Stimulated activated CD8-positive, alpha-beta memory T cell treated with anti-CD3 and anti-CD28 coated beads, Interleukin-4, amount 100 ng/mL, for 4 hours (primary cell): Measurements from ENCODE around the gene SYCE3.

Experiments used
- DNase-seq, 2 donors: peaks; one replicate each; pipeline ENCODE4 v3.0.0-alpha.2; 2020; ENCODE audit warnings: low read depth in 2 of 2, low spot score in 1 of 2

Gene SYCE3

DNA sequence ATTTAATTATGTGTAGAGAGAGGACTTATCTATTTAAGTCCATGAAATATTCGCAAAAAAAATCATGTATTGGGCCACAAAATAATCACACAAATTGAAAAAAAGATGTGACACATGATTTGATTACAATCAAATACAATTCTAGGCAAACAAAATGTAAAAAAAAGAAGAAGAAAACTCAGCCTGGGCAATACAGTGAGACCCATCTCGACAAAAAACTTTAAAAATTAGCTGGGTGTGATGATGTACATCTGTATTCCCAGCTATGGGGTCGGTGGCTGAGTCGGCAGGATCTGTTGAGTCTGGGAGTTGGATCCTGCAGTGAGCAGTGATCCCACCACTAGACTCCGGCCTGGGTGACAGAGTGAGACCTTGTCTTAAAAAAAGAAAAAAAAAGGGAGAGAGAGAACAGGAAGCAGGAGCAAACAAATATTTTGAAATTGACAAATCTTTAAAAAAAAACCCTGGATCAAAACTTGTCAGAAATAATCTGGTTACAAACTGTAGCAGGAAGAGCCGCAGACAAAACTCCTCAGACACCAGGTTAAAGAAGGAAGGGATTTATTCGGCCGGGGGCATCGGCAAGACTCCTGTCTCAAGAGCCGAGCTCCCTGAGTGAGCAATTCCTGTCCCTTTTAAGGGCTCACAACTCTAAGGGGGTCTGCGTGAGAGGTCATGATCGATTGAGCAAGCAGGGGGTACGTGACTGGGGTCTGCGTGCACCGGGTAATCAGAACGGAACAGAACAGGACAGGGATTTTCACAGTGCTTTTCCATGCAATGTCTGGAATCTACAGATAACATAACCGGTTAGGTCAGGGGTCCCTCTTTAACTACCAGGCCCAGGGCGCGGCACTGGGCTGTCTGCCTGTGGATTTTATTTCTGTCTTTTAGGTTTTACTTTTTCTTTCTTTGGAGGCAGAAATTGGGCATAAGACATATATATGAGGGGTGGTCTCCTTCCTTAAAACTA lies 29.6 kb downstream of the SYCE3 start:
- no peak for DNase-seq

DNA sequence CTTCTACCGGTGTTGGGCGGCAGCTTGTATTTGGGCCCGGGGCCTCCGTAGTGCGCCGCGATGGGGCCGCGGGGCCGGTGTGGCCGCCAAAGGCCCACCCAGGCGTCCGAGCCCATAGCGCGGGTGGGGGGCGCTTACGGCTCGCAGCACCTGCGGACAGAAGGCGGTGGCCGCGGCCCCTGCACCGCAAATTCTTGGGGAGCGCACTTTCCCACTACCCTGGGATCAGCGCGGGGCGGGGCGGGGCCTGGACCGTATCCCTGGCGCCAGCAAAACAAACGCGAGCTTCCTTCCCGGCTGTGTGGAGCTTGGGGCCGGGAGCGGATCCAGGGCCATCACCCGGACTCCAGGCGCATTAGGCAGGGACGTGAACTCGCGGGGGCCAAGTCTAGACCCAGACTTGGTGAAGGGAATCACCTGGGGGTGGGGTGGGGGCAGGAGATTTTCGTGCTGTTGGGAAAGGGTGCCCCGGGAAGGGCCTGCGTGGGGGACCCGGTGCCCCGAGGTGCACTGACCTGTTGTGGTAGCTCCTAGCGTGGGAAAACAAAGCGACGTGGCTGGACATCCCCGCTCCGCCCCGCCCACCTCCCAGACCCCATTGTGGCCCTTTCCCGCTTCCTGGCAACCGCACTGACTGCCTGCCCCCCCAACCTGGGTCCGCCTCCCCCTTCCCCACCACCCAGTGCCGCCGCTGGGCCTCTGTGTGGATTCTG lies 30.6 kb downstream of the SYCE3 start:
- no peak for DNase-seq

DNA sequence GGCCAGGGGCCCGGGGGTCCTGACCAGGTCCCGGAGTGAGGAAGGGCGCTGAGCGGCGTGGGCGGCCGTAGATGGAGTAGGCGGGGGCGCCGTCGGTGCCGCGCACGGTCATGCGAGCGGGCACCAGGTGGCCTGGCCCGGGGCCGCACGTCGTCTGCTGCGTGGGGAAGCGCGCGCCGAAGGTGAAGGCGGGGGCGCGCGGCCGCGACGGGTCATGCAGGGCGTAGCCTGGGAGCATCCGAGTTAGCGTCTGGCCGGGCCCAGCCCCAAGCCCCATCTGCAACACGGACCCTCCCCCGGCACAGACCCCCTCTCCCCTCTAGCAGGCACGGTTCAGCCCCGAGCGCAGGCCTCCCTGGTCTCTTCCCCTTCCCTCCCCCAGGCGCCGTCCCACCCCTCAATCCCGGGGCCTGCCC lies 31.2 kb downstream of the SYCE3 start:
- DNase-seq, result peak in 1 of 2 donors; percentile 43

DNA sequence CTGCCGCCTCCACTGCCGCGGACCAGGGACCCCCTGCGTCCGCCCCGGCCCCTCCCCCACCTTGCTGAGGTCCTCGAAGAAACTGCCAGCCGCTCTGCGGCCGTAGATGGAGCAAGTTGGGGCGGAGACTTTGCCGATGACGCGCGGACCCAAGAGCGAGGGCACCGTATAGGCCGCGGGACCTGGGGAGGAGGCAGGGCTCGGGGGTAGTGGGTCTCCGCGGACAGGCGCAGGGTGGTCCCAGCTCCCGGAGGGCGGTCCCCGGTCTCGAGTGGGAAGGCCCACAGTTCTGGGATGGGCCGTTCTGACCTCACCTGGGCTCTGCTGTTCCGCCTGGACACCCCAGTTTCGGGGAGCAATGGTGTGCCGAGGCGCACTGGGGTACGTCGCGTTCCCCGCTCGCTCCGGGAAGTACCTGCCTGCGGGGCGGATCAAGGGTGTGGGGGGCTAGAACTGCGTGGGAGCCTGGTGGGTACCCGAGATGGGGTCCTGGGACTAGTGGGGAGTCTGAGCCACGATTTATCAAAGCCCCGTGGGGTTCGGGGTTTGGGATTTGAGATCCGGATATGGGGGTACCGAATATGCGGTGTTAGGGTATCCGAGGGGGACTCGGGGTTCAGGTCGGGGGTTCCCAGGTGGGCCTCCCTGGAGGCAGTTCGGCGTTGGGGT lies 31.7 kb downstream of the SYCE3 start:
- peak in 1 of 2 donors; percentile 73 for DNase-seq

DNA sequence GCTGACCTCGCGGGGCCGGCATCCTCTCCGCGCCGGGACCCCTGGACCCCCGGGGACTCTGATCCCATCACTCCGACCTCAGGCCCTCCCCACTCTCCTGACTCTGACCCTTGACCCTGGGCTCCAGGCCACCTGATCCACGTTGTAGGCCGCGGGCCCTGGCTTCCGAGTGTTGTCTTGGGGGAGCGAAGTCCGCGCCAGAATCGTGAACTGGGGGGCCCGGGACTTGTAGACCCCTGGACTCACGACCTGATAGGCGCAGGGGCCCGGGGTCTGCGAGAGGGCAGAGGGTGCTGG lies 32.2 kb downstream of the SYCE3 start:
- no peak for DNase-seq

DNA sequence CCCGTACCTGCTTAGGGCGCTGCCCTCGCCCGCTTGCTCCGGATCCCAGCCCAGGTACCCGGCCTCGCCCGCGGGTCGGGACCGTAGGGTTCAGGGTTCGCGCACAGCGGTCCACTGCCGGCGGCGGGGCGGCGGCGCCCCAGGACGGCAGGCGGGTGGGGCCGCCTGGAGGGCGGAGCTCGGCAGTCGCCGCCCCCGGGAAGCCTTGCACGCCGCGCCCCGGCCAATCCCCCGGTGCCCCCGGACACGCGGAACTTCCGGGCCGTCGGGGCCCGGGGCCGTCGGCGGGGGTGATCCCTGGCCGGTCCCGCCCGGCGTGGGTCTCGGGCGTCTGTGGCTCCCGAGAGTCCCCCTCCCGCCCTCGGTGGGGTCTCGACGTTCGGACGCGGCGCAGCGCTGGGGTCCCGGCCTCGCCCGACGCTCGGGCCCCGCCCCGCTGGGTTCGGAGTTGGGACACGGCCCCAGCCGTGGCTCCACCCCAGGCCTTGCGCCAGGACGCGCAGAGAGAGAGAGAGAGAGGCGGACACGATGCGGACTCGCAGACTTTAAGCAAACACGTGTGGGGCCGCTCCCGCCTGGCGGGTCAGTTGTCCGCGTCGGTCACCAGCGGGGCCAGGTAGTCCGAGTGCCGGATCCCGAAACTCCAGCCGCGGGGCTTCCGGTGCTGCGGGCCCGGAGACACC lies 32.7 kb downstream of the SYCE3 start, which contains the start of gene TYMP:
Gene TYMP (minus strand): TSS at position 116 of the 683 bp plus-strand sequence. CDS start 303 bp downstream, outside the sequence.
- peak in 1 of 2 donors; percentile 36 for DNase-seq

DNA sequence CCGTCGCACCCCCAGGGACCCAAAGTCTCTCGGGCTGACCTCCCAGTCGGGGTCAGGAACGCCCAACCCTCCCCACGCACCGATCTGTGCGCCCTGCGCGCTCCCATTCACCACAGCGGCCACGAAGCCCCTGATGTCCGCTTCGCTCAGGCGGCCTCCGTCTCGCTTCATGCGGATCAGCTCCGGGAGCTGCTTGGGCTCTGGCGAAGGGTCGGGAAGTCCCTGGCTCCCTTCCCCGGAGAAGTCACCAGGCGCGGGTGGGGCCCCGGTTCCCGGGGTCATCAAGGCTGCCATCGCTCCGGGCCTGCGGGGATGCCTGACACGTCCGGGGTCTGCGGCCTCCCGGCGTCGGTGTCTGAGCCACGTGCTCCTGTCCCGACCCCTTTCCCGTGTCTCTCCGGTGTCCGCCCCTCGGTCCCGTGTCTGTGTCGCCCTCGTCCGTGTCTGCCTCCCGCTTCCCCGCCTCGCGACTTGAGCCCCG lies 33.3 kb downstream of the SYCE3 start:
- DNase-seq, result no peak

DNA sequence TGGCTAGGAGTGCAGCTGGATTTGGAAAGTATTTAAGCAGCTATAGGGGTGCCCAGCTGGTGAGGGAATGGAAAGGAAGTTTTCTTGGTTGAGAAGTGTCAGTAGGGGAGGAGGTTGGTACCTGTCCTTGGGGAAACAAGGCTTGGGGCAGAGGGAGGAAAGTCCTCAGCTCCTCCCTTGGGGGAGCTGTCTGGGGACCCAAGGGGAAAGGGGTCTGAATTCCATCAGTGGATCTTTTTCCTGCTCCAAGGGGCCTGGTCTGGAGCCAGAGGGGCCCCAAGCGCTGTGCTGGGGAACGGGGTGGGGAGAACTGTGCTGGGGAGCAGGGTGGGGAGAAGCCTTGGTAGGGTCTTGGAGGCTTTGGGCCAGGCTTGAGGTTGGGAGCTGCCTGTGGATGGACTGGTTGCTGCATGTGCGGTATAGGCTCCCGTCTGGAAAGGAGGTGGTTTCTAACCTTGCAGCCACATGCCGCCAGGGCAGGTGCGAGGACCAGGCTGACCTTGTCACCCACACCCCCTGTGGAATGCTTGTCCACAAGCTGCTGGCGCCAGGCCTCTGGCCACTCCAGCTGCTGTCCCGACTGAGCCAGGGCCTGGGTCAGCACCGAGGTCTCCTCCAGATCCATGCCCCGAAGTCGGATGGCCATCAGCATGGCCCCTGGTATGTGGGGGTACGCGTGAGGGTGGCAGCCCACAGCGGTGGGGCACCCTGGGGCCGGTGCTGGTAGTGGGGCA lies 33.9 kb downstream of the SYCE3 start:
- no peak for DNase-seq

DNA sequence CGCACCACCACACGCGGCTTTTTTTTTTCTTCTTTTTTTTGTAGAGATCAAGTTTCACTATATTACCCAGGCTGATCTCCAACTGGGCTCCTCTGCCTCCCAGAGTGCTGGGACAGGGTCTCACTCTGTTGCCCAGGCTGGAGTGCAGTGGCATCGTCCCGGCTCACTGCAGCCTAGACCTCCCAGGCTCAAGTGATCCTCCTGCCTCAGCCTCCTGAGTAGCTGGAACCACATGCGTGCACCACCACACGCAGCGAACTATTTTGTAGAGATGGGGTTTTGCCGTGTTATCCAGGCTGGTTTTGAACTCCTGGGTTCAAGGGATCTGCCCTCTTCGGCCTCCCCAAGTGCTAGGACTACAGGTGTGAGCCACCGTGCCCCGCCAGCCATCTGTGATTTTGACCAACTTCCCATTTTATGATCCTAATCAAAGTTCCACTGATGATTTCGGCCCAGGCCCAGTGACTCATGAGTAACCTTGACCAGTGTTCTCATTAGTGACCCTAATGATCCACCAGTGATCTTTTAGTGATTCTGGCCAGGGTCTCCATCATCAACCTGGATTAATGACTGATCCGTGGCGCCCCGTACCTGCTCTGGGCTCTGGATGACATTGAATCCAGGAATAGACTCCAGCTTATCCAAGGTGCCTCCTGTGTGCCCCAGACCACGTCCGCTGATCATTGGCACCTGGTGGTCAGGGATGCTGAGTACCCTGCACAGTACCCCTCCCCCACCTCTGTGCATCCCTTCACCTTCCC lies 34.6 kb downstream of the SYCE3 start:
- no peak for DNase-seq

DNA sequence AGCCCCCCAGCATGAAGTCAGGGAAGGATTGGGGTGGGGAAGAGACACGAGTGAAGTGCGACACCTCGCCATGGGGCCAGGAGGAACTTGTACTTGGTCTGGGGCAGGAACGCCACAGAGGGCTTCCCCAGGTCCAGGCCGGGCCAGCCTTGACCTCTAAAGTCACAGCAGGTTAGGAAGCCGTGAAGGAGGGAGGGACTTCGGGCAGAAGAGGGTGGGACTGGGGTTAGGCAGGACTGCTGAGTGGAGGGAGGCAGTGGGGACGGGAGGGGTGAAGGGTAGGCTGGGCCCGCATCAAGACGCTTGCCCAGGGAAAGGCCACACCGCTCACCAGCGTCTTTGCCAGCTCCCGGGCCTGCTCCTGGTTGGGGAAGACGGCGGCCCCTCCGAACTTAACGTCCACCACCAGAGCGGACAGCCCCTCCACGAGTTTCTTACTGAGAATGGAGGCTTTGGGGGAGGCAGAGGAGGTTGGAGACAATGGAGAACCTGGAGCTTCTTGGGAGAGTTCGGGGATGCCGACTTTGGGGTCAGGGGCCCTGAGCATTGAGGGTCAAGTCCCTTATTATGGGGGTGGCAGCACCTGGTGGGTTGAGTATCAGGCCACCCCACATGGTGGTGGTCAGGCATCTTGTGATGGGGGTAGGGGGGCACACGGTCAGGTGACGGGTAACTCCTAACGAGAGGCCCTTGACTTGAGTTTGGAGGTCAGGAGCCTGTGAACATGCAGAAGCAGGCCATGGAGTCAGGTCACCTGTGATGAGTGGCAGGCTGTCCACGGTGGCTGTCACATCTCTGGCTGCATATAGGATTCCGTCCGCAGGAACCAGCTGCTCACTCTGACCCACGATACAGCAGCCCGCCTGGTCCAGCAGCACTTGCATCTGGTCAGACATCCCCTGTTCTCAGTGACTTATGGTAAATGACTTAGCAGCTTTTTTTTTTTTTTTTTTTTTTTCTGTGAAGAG lies 35.6 kb downstream of the SYCE3 start:
- DNase-seq, result no peak

DNA sequence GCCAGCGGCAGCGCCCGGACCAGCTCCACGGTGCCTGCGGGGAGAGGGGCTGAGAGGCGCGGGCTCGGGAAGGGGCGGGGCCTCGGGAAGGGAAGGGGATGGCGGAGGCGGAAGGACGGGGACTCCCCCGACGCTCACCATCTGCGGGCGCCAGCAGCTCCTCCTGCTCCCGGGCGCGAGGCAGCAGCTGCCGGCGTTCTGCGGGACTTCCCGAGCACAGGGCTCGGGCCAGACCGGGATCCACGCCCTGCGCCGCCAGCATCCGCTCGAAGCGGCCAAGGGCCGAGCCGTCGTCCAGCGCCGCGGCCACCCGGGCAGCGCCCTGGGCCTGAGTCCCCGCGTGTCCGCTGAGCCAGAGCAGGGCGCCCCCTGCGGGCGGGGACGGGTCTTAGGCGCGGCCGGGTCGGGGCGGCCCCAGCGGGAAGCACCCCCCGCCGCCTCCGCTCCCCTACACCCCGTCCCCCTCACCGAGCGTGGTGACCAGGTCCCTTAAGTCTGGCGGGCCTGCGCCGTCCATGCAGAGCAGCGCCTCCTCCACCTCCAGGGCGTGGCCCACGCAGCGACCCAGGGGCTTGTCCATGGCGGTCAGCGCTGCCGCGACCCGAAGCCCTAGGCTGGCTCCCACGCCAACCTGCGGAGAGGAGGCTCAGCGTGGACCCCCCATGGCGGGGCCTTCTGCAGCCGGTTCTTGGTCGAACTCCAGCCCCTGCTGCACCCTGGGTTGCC lies 36.4 kb downstream of the SYCE3 start:
- DNase-seq, result peak in 1 of 2 donors; percentile 69

DNA sequence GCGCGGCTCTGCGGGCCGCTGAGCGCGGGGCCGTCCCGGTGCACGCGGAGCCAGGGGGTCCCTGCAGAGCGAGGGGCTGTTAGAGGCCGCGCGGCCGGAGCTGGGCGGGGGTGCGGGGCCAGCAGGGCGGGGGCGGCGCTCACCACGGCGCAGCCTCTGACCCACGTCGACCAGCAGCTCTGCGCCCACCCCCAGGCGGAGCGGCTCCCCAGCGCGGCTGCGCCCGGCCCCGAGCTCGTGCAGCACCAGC lies 36.9 kb downstream of the SYCE3 start:
- DNase-seq, result no peak

DNA sequence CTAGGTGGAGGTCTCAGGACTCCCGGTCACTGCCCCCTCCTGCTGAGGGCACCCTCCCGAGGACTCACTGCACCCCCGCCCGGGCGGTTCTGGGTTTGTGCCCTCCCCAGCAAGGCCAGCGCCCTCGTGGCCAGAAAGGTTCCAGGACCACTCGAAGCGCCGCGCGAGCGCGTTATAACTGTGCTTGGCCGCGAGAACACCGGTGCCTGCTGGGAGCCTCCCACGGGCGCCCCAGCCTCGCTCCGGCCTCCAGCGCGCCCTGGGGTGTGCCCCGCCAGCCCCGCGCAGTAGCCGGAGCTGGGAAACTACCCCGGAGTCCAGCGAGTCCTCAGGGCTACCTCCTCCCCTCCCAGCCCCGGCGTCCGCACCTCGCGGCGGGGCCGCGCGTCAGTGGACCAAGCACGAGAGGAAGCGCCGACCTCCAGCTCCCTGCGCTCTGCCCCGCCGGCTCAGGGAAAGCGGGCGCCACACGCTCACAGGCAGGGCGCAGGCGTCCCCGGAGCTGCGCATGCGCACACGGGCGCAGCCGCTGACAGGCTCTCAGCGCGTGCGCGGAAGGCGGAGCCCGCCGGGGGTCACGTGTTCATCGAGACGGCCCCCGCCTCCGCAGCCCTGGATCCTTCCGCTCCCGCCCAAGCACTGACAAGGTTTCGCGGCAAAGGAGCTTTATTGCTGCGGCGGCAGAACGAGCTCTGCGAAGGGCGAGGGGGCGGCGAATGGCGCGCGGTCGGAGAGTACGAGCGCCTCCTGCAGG lies 37.4 kb downstream of the SYCE3 start, which contains the start of gene SCO2:
Gene SCO2 (minus strand): TSS at position 495 of the 754 bp plus-strand sequence. CDS start 1,187 bp downstream, outside the sequence.
- DNase-seq, result peak; percentile 92 to 96

DNA sequence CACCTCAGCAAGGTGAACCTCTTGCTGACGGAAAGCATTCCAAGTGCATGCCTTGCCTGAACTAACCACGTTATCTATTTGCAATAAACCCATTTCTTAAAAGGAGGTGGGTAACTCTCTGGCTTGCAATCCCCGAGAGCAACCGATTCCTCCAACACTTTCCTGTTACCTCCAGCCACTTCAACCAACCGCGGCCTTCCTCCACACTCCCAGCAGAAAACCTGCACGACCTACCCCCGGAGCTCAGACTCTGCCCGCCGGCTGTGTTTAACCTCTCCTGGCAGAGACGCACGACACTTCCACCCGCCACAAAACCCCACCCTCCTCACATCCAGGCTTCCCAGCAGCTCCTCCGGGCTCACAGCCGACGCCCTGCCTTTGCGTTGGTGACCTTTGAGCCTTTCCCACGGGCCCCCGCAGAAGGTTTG lies 38.0 kb downstream of the SYCE3 start:
- no peak for DNase-seq

DNA sequence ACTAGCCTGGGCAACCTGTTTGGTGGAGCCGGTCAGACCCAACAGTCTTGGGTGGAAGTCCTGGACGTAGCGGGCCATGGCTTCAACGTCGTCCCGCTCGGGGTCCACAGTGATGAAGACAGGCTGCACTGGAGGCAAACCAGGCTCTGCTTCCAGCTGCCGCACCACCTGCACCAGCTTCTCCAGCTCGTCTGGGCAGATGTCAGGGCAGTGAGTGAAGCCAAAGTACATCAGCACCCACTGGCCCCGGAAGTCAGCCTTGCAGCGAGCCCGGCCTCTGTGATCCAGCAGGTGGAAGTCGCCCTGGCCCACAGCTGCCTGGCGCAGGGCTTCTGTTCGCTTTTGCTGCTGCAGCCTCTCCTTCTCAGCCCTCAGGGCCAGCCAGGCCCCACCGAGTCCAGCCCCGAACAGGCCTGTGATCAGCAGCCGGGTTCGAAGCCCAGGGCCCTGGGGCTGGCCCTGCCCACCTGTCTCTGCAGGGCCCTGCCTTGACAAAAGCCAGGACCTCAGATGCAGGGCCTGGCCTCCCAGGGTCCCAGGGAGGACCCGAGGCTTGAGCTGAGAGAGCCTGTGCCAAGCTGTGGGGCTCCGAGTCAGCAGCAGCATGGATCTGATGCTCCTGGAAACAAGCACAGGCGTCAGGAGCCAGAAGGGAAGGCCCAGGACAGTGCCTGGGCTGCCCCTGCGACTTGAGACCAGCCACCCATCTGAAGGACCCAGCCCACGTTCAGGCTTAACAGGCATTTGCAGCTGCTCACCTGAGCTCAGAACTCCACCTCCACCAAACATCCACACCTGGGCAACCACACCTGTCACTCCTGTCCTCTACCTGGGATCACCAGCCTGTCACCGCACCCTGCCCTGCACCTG lies 38.7 kb downstream of the SYCE3 start:
- no peak for DNase-seq

DNA sequence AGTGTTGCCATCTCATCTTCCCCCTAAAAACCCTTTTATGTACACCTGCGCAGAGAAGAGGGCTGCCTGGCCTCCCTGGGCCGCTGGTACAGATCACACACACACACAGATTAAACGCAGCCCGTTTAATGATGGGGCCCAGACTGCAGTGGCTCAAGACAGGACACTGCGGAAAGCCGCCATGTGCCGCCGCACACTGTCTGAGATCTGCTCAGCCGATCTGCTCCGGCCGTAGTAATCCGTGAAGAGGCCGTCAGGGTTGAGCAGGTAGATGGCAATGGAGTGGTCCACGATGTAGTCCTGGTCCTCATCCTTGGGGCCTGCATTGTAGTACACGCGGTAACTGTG lies 39.3 kb downstream of the SYCE3 start:
- DNase-seq, result no peak
